Omental fat pad (tissue), 4 donors: Measurements from ENCODE around the gene TECPR2. TPM values are rescaled to one million over a fixed set of nuclear protein-coding genes. Genes with fewer than 3 reads are reported as not detected.
A peak's percentile ranks its signal among the peaks of the same experiment; 100 is the strongest.

ENCODE experiments used
- ATAC-seq: fragments of 150-250 bp; one replicate; pipeline ENCODE4 v1.9.1; 2016; ENCODE audit warnings: mild to moderate bottlenecking, moderate library complexity; ENCODE audit not compliant: low FRiP score
- DNase-seq: peaks from one replicate; pipeline ENCODE4 v3.0.0-alpha.2; 2019; ENCODE audit warnings: low spot score
- CTCF ChIP-seq, 3 donors: fragments of 450-650 bp; IDR thresholded peaks; one replicate each; pipeline ENCODE4 v1.5.1; 2016 to 2017; ENCODE audit warnings: antibody characterized with exemption in 3 of 3, mild to moderate bottlenecking in 3 of 3, moderate library complexity in 2 of 3
- total RNA-seq, 4 donors: library from RNA; depleted of rRNA; stranded (reverse); fragments of >200 nt; gene quantifications; one replicate each; pipeline ENCODE4 v1.1.0, GENCODE V29; 2016

Gene TECPR2
- total RNA-seq, 4 donors from 2014 or later: 12.7 to 46.0 (median 17.9) TPM

GRCh38 chr14:102508410-102508773 lies 145.7 kb downstream of the TECPR2 start:
- DNase-seq (no peak), ATAC-seq (no peak)
- no peak for TF ChIP-seq CTCF (IDR thresholded peaks at IDR 0.05)

- TF ChIP-seq CTCF (IDR thresholded peaks at IDR 0.05): no peak
- peak; percentile 64 for DNase-seq
- peak; percentile 57 for ATAC-seq
Observed at GRCh38 chr14:102508774-102509745, 146.3 kb downstream of the TECPR2 start.

DNA sequence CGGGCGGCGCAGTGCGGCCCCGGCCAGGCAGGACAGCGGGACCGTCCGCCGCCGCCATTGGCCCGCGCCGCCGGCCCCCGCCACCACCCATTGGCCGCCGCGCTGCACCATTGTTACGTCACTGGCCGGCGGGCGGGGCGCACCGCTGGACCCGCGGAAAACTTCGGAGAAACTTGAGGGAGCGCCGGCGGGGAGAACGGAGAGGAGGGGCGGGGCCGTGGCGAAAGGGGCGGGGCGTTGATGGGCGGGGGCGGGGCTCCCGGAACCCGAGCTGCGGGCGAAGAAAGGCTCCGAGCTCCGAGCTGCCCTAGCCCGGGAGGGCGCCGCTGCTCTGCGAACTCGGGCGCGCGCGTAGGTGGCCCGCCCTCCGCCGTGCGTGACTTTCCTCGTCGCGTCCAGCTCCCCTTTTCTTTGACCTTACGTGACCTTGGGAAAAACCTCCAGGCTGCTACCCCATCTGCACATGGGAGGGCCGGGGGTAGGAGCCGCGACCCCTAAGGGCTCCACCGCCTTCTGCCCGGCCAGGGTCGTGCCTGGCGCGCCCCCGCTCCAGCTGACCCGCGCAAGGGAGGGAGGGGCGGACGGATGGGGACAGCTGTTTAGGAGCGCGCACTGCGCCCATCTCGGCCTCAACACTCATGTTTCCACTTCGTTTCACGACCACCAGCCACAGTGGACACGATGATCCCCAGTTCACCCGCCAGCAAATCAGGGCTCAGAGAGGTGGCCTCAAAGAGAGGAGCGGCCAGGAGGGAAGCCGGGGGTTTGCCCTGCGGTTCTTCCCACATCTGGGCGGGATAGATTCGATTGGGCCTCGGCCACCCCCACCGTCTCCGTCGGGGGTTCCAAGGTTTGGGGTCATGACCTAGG lies 147.2 kb downstream of the TECPR2 start, which contains the start of gene ANKRD9:
Gene ANKRD9, minus strand, starts transcription at position 31 of the 870 bp plus-strand sequence. CDS start 1,887 bp downstream, outside the sequence.
- TF ChIP-seq CTCF (IDR thresholded peaks at IDR 0.05): no peak
- DNase-seq: peak; percentile 80
- ATAC-seq: peak; percentile 86

- TF ChIP-seq CTCF (IDR thresholded peaks at IDR 0.05): no peak
- no peak for ATAC-seq
- DNase-seq: no peak
Observed at GRCh38 chr14:102510616-102511520, 148.1 kb downstream of the TECPR2 start.

DNA sequence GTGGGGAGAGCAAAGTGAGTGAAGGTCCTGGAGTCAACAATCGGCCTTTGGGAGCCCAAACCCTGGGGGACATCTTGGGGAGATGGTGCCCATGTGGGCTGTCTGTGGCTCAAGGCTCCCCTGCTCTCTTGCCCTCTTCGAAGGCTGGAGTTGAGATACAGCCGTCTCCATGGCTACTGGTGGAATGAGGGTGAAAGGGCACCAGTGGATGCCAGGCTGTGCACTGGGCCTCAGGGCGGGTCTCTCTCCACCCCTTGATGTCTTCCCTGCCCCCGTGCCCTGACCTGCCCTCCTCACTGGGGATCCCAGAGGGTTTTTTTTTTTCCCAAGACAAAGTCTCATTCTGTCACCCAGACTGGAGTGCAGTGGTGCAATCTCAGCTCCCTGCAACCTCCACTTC lies 148.8 kb downstream of the TECPR2 start:
- TF ChIP-seq CTCF (IDR thresholded peaks at IDR 0.05): no peak
- DNase-seq (no peak), ATAC-seq (no peak)

GRCh38 chr14:102512793-102513300 lies 150.1 kb downstream of the TECPR2 start:
- no peak for TF ChIP-seq CTCF (IDR thresholded peaks at IDR 0.05)
- no peak for ATAC-seq
- no peak for DNase-seq
